LNCAP (cell line): ENCODE data around the gene MERTK.

ENCODE experiments used
- TF ChIP-seq, protein P1 (sequence below): fragments of 450-650 bp; IDR thresholded peaks from 2 replicates; pipeline ENCODE4 v1.5.1; 2017; ENCODE audit warnings: mild to moderate bottlenecking

The MERTK gene

DNA sequence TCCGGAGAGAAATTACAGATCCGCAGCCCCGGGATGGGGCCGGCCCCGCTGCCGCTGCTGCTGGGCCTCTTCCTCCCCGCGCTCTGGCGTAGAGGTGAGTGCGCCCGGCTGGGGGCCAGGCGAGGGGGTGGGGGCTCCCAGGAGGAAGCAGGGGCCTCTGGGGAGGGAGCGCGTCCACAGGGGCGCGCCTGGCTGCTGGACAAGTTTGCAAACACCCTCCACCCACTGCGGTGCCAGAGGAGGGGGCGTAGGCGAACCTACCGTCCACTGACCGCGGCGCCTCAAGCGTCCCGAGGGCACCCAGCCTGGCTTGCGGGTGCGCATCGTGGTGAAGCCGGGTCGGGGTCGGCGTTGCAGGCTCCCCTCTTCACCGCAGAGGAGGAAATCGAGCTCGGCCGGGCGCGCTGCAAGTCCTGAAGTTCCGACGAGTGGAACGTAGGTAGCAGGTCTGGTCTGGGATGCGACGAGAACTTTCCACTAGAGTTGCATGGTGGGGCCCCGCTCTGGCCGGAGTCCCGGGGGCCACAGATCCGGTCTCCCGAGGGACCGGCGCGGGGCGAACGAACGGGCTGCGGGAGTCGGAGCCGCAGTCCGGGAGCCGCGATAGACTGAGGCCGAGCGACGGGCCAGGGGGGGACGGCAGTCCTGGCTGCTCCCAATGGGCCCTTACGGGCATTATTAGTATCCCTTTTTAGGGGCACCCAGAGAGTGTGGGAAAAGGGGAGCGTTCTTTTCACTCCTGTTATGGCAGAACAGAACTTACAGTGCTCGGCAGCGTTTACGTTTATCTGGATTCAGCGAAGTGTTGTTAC, 502 bp downstream of the MERTK start:
- TF ChIP-seq, protein P1, sequence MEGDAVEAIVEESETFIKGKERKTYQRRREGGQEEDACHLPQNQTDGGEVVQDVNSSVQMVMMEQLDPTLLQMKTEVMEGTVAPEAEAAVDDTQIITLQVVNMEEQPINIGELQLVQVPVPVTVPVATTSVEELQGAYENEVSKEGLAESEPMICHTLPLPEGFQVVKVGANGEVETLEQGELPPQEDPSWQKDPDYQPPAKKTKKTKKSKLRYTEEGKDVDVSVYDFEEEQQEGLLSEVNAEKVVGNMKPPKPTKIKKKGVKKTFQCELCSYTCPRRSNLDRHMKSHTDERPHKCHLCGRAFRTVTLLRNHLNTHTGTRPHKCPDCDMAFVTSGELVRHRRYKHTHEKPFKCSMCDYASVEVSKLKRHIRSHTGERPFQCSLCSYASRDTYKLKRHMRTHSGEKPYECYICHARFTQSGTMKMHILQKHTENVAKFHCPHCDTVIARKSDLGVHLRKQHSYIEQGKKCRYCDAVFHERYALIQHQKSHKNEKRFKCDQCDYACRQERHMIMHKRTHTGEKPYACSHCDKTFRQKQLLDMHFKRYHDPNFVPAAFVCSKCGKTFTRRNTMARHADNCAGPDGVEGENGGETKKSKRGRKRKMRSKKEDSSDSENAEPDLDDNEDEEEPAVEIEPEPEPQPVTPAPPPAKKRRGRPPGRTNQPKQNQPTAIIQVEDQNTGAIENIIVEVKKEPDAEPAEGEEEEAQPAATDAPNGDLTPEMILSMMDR, result no peak

DNA sequence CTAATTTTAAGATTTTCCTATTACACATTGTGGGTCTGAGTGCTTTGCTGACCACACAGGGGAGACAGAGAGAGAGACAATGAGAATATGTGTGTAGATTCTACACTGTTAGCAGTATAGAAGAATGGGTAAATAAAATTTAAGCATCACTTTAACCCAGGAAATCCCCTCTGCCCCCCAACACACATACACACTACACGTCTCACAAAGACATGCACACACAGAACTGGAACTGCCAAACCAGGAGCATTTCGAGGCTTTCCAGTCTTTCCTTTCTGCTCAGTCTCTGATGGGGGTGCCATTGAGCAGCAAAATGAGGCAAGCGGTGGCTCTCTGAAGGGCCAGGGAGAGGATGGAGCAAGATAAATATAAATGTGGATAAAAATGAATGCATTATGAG, 2.5 kb downstream of the MERTK start:
- TF ChIP-seq, protein P1, result peak; percentile 49; the same call in 1 of the 2 replicates

DNA sequence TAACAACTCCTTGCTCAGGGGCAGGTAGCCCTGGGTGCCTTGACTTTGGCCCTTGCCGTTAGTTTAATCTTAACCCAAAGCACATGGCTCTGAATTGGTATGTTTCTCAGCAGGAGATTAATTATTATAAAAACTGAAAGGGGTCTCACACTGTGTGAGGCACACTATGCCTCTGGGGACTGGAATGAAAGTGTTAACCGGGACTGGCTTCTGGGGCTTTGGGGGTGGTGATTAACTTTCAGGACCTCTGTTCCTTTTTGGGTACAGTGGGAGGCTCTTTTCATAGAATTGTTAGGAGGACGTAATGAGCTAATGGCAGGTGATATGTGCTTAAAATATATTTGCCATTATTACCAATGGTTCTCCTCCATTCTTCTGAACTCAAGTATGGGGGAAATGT, 5.1 kb downstream of the MERTK start:
- TF ChIP-seq, protein P1, result no peak

DNA sequence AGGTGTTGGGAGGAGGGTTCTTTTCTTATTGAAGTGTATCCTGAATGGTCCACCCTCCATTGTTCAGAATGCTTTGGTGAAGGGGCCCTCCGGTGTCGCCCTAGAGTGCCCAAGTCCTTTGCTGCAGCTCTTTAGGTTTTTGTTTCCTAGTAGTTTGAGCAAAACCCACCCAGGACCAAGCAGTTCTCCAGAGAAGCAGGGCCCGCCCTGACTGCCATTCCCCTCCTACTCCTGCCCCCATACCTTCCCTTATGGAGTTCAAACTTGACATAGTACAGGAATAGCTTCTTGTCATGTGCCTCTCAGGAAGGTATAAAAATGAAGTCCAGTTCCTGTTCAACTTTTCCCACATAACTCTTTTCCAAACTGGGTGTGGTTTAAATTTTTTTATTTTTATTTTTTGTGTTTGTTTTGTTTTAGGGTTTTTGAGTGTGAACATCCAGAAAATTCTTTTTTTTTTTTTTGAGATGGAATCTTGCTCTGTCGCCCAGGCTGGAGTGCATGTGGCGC, 5.6 kb downstream of the MERTK start:
- TF ChIP-seq, protein P1, result no peak

DNA sequence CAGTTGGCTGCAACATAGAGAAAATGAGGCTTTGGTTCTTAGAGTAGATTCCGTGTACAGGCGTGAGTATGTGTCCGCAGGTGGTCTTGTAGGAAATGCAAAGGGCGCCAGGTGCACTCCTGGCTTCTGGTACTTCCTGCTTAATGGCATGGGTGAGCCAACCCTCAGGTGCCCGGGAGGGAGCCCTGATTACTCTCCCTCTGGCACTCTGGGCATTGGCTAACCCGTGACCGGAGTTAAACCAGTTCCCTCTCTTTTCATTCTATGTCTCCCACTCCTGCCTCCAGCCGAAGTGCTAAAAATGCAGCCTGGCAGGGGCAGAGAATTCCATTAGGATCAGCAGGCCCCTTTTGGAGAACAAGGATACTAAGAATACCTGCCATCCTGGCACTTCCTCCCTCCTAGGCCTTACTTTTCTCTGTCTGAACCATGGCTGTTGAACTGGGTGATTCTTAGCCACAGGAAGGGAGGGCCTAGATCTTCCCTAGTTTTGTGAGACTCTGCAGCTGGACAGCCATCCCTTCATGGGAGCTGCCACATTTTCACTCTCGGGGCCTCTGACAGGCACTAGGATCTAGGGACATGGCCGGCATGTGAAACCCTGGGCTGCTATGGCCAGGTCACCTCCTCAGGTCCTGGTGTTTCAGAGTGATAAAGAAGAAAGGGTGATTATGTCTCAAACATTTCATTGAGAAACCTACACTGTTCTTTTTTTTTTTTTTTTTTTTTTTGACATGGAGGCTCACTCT, 6.5 kb downstream of the MERTK start:
- TF ChIP-seq, protein P1, result no peak

DNA sequence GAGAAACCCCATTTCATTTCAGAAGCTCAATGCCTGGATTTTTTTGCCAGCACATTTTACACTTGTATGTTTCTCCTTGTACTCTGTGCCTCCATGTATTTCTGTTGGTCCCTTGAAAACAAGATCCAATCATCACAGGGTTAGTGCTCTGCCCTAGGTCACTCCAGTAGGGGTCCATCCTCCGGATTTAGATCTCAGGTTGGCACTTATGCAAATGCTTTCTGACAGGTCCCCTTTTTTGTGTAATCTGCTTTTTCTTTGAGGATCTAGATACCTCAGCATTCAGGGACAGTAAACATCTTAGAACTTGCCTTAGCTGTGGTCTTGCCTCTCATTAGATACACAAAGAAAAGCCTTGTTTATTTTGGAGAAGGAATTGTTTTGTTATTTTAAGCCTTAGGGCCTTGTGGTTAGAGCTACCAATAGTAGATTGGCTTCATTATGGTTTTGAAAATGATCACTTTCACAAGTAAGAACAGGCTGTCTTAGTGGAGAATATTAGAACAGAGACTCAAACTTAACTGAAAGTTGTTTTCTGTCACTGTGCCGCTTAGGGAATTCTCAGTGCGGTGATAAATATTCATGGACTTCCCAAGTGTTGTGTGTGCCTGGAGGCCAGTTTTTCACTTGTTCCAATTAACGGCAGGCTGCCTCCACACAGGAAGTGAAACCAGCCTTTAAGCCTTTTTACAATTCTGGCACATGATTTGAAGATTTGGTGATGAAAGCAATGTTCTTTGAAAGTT, 7.8 kb downstream of the MERTK start:
- TF ChIP-seq, protein P1, result no peak

DNA sequence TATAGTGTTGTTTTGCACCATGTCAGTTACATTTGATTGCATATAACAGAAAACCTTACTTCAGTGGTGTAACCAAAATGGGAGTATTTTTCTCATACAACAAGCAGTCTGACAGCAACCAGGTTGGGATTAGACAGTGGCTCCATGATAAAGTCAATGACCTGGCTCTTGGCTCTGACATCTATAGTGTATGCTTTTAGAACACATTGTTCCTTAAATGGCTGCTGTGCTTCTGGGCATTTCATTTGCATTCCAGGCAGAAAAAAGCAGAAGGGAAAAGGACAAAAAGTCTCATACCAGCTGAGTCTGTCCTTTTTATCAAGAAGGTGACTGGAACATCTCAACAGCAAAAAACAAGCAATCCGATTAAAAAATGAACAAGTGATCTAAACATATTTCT, 10.2 kb downstream of the MERTK start:
- TF ChIP-seq, protein P1, result no peak
